Stimulated activated CD8-positive, alpha-beta memory T cell treated with anti-CD3 and anti-CD28 coated beads, Interleukin-7, amount 100 ng/mL, for 48 hours (primary cell): ENCODE measurements around the gene EPHA2.
"Not testable (repeated sequence)": the region's sequence is repeated elsewhere in the genome, so short reads cannot be mapped to it uniquely, and the experiment has no call there.

ENCODE experiments used
- DNase-seq, 2 donors: peaks; one replicate each; pipeline ENCODE4 v3.0.0-alpha.2; 2020; ENCODE audit warnings: low read depth in 1 of 2; ENCODE audit errors: extremely low read depth in 1 of 2

EPHA2 gene

GRCh38 chr1:16168622-16169360 is 12.9 kb upstream of the EPHA2 start:
- DNase-seq, result no peak

GRCh38 chr1:16168144-16168495 is 12.3 kb upstream of the EPHA2 start:
- DNase-seq, result not testable (repeated sequence)

GRCh38 chr1:16167331-16168143 is 11.7 kb upstream of the EPHA2 start:
- peak in 1 of 2 donors; percentile 27 for DNase-seq

GRCh38 chr1:16166117-16166516 is 10.2 kb upstream of the EPHA2 start:
- no peak for DNase-seq

GRCh38 chr1:16165548-16165947 is 9.7 kb upstream of the EPHA2 start:
- no peak for DNase-seq

GRCh38 chr1:16165073-16165364 is 9.2 kb upstream of the EPHA2 start:
- no peak for DNase-seq

GRCh38 chr1:16164213-16165072 is 8.6 kb upstream of the EPHA2 start:
- no peak for DNase-seq

- not testable (repeated sequence) for DNase-seq
Observed at GRCh38 chr1:16163608-16164212, 7.8 kb upstream of the EPHA2 start.

- peak in 1 of 2 donors; percentile 30 for DNase-seq
Observed at GRCh38 chr1:16162163-16162822, 6.4 kb upstream of the EPHA2 start.

- DNase-seq, result no peak
Observed at GRCh38 chr1:16161717-16162116, 5.8 kb upstream of the EPHA2 start.

GRCh38 chr1:16158993-16159831 is 3.3 kb upstream of the EPHA2 start:
- DNase-seq, result no peak

GRCh38 chr1:16158025-16158424 is 2.2 kb upstream of the EPHA2 start:
- no peak for DNase-seq

GRCh38 chr1:16156848-16157495 is 1.1 kb upstream of the EPHA2 start:
- DNase-seq, result no peak

GRCh38 chr1:16153999-16154673 is 1.7 kb downstream of the EPHA2 start:
- DNase-seq, result no peak

GRCh38 chr1:16153096-16153998 is 2.5 kb downstream of the EPHA2 start:
- DNase-seq, result no peak

- DNase-seq, result no peak
Observed at GRCh38 chr1:16152481-16153087, 3.3 kb downstream of the EPHA2 start.

- DNase-seq, result no peak
Observed at GRCh38 chr1:16151995-16152384, 3.9 kb downstream of the EPHA2 start.
